ENCODE measurements around the gene ADGRL4. TPM values are rescaled to one million over a fixed set of nuclear protein-coding genes. Genes with fewer than 3 reads are reported as not detected.

Gene ADGRL4
- total RNA-seq, 1 donor: 16.6 TPM

DNA sequence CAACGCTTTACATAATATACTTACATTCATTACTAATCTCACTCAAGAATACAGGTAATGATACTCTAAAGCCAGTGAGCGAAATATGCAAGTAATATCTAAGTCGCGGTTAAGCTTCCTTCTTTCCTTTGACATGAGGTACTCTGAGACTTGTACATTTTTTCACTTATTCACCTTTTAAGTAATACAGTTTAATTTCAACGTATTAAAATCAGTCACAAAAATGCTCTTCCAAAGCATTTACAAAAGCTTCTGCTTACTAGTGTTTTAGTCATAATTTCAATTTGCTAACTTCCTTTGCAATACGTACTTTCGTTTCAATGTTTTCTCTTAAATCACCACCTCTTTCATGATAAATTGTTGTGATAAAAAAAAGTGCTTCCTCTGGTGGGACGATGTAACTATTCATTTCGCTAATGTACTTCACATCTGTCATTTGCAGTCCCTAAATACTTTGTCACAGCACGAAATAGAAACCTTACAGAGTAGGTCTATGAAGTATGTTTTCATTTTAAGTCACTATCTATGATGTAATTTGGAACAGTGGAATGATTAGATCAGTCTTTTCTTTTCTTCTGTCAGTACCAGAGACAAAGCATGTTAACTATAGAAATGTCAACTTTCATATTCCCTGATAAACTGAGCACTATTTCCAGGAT lies 34.0 kb upstream of the ADGRL4 start:
- Histone ChIP-seq H4K20me1 (ENCODE audit: insufficient read depth, low read length) (no peaks in the 10 kb centered on the region), H3K9me3 (ENCODE audit: low read depth, low read length) (peaks cover 6% of the 10 kb centered on the region), H2AFZ (ENCODE audit: low read length) (peak overlapping the region; percentile 89), H3K36me3 (ENCODE audit: insufficient read depth, low read length) (no peaks in the 10 kb centered on the region), H3K27me3 (ENCODE audit: insufficient read depth, low read length) (no peaks in the 10 kb centered on the region), H3K4me3 (ENCODE audit: insufficient read depth, low read length) (peak overlapping the region; percentile 69), H3K79me2 (ENCODE audit: insufficient read depth, low read length) (no peaks in the 10 kb centered on the region), H3K27ac (ENCODE audit: low read depth, low read length) (peak overlapping the region; percentile 47), H3K4me1 (ENCODE audit: insufficient read depth, low read length) (peaks cover 20% of the 10 kb centered on the region), H3K4me2 (ENCODE audit: insufficient read depth, low read length) (peak overlapping the region; percentile 75)
- DNase-seq (ENCODE audit: insufficient read length, low spot score, missing footprints): peak; percentile 62
- TF ChIP-seq, protein P1, sequence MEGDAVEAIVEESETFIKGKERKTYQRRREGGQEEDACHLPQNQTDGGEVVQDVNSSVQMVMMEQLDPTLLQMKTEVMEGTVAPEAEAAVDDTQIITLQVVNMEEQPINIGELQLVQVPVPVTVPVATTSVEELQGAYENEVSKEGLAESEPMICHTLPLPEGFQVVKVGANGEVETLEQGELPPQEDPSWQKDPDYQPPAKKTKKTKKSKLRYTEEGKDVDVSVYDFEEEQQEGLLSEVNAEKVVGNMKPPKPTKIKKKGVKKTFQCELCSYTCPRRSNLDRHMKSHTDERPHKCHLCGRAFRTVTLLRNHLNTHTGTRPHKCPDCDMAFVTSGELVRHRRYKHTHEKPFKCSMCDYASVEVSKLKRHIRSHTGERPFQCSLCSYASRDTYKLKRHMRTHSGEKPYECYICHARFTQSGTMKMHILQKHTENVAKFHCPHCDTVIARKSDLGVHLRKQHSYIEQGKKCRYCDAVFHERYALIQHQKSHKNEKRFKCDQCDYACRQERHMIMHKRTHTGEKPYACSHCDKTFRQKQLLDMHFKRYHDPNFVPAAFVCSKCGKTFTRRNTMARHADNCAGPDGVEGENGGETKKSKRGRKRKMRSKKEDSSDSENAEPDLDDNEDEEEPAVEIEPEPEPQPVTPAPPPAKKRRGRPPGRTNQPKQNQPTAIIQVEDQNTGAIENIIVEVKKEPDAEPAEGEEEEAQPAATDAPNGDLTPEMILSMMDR (IDR thresholded peaks at IDR 0.05; ENCODE audit: extremely low read depth, low read depth, low read length): no peak

DNA sequence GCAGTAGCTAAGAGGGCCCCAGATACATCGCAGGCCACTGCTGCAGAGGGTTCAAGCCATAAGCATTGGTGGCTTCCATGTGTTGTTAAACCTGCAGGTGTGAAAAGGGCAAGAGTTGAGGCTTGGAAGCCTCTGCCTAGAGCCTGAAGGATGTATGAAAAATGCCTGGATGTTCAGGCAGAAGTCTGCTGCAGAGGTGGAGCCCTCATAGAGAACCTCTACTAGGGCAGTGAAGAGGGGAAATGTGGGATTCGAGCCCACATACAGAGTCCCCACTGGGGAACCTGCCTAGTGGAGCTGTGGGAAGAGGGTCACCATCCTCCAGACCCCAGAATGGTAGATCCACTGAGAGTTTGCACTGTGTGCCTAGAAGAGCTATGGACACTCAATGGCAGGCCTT lies 30.6 kb upstream of the ADGRL4 start:
- H3K27ac ChIP-seq (ENCODE audit: low read depth, low read length): no peak overlapping the region
- no peaks in the 10 kb centered on the region for H3K79me2 ChIP-seq (ENCODE audit: insufficient read depth, low read length)
- TF ChIP-seq, protein P1 (IDR thresholded peaks at IDR 0.05; ENCODE audit: extremely low read depth, low read depth, low read length): no peak
- no peaks in the 10 kb centered on the region for H3K27me3 ChIP-seq (ENCODE audit: insufficient read depth, low read length)
- H3K4me1 ChIP-seq (ENCODE audit: insufficient read depth, low read length): peaks cover 9% of the 10 kb centered on the region
- no peak overlapping the region for H3K4me3 ChIP-seq (ENCODE audit: insufficient read depth, low read length)
- no peak for DNase-seq (ENCODE audit: insufficient read length, low spot score, missing footprints)
- H3K9me3 ChIP-seq (ENCODE audit: low read depth, low read length): peaks cover 6% of the 10 kb centered on the region
- no peaks in the 10 kb centered on the region for H3K36me3 ChIP-seq (ENCODE audit: insufficient read depth, low read length)
- H3K4me2 ChIP-seq (ENCODE audit: insufficient read depth, low read length): no peak overlapping the region
- H4K20me1 ChIP-seq (ENCODE audit: insufficient read depth, low read length): no peaks in the 10 kb centered on the region
- no peak overlapping the region for H2AFZ ChIP-seq (ENCODE audit: low read length)

DNA sequence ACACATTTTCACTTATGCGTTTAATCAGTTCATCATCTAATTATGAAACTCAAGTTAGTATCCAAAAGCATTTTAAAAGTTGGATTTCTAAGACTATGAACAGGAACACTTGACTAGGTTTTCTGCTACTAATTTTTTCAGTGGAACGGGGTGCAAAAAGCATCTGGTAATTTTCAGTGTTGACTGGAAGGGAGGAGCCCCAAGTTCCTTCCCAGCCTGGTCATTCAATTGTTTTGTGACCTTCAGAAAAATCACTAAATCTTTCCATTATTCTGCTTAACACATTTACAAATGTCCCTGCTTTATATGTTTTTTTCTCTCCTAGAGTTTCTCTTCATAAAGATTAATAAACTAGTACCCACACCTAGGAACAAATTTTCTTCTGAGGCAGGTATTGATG lies 6.0 kb upstream of the ADGRL4 start:
- H3K36me3 ChIP-seq (ENCODE audit: insufficient read depth, low read length): no peaks in the 10 kb centered on the region
- no peaks in the 10 kb centered on the region for H3K4me1 ChIP-seq (ENCODE audit: insufficient read depth, low read length)
- no peak for DNase-seq (ENCODE audit: insufficient read length, low spot score, missing footprints)
- H3K79me2 ChIP-seq (ENCODE audit: insufficient read depth, low read length): no peaks in the 10 kb centered on the region
- no peak overlapping the region for H3K4me3 ChIP-seq (ENCODE audit: insufficient read depth, low read length)
- H3K27me3 ChIP-seq (ENCODE audit: insufficient read depth, low read length): no peaks in the 10 kb centered on the region
- no peak overlapping the region for H3K27ac ChIP-seq (ENCODE audit: low read depth, low read length)
- no peak overlapping the region for H2AFZ ChIP-seq (ENCODE audit: low read length)
- H3K4me2 ChIP-seq (ENCODE audit: insufficient read depth, low read length): no peak overlapping the region
- H3K9me3 ChIP-seq (ENCODE audit: low read depth, low read length): no peaks in the 10 kb centered on the region
- no peaks in the 10 kb centered on the region for H4K20me1 ChIP-seq (ENCODE audit: insufficient read depth, low read length)
- TF ChIP-seq, protein P1 (IDR thresholded peaks at IDR 0.05; ENCODE audit: extremely low read depth, low read depth, low read length): no peak

DNA sequence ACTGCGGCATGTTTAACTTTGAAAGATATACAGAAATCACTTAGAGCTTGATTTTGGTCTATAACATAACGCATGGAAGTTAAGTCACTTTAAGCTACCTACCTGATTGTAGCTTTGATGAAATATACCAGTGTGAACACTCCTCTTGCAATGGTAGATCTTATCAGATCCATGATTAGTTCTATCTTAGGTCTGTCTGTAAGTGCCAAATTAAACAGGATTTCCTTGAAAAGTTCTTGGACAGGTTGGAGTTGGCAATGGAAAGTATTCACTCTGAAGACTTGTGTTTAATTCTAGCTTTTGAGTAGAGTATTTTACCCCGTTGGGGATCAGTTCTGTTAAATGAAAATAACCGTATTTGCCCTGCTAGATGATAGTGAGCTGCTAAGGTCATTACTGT lies 4.1 kb upstream of the ADGRL4 start:
- Histone ChIP-seq H3K79me2 (ENCODE audit: insufficient read depth, low read length) (peaks cover 10% of the 10 kb centered on the region), H4K20me1 (ENCODE audit: insufficient read depth, low read length) (no peaks in the 10 kb centered on the region), H3K27me3 (ENCODE audit: insufficient read depth, low read length) (no peaks in the 10 kb centered on the region), H3K4me3 (ENCODE audit: insufficient read depth, low read length) (no peak overlapping the region), H3K4me1 (ENCODE audit: insufficient read depth, low read length) (peaks cover 11% of the 10 kb centered on the region), H3K9me3 (ENCODE audit: low read depth, low read length) (no peaks in the 10 kb centered on the region), H3K4me2 (ENCODE audit: insufficient read depth, low read length) (no peak overlapping the region), H2AFZ (ENCODE audit: low read length) (peak overlapping the region; percentile 9), H3K36me3 (ENCODE audit: insufficient read depth, low read length) (no peaks in the 10 kb centered on the region), H3K27ac (ENCODE audit: low read depth, low read length) (no peak overlapping the region)
- DNase-seq (ENCODE audit: insufficient read length, low spot score, missing footprints): no peak
- TF ChIP-seq, protein P1 (IDR thresholded peaks at IDR 0.05; ENCODE audit: extremely low read depth, low read depth, low read length): no peak
